HFFc6 (cell line): ENCODE measurements around the gene SDHAF2. TPM values are rescaled to one million over a fixed set of nuclear protein-coding genes. Genes with fewer than 3 reads are reported as not detected.
"Not testable (repeated sequence)": the region's sequence is repeated elsewhere in the genome, so short reads cannot be mapped to it uniquely, and the experiment has no call there.

ENCODE experiments used
- DNase-seq: peaks from one replicate; pipeline ENCODE4 v3.0.0-alpha.2; 2018
- H3K27ac Mint-ChIP-seq: 2 replicates; pipeline ENCODE4 v1.8.0; 2020; ENCODE audit warnings: mild to moderate bottlenecking, mixed read lengths
- H3K27me3 Mint-ChIP-seq: 2 replicates; pipeline ENCODE4 v1.8.0; 2021; ENCODE audit warnings: mild to moderate bottlenecking, moderate library complexity, mixed read lengths; ENCODE audit not compliant: insufficient read depth
- H3K36me3 Mint-ChIP-seq: 2 replicates; pipeline ENCODE4 v1.8.0; 2021; ENCODE audit warnings: low read depth, mixed read lengths
- H3K4me1 Mint-ChIP-seq: 2 replicates; pipeline ENCODE4 v1.8.0; 2020; ENCODE audit warnings: low read depth, mixed read lengths
- H3K4me3 Mint-ChIP-seq: 2 replicates; pipeline ENCODE4 v1.8.0; 2020; ENCODE audit warnings: mild to moderate bottlenecking, moderate library complexity, mixed read lengths
- H3K9me3 Mint-ChIP-seq: 2 replicates; pipeline ENCODE4 v1.8.0; 2020; ENCODE audit warnings: mild to moderate bottlenecking, mixed read lengths
- total RNA-seq, 6 experiments: library from RNA; stranded (reverse); fragmentation: NEBNext Ultra II Directional; extraction: Animal tissue kit (Norgen Biotek cat#: 25700); gene quantifications; 2 replicates in 1 of 6; 3 replicates in 5 of 6; pipeline ENCODE4 v1.2.3, GENCODE V29; 2021
- TF ChIP-seq, protein P1 (sequence below): fragments of 200-600 bp; sonication (generic); IDR thresholded peaks from 2 replicates; pipeline ENCODE4 v1.5.0; 2021; ENCODE audit warnings: antibody characterized with exemption, mild to moderate bottlenecking

The SDHAF2 gene
- total RNA-seq, 6 experiments from 2014 or later: 33.9 to 43.0 (median 38.3) TPM

- H3K27ac Mint-ChIP-seq: no peak overlapping the region
- no peak for DNase-seq
- no peak overlapping the region for H3K4me3 Mint-ChIP-seq
- TF ChIP-seq, protein P1, sequence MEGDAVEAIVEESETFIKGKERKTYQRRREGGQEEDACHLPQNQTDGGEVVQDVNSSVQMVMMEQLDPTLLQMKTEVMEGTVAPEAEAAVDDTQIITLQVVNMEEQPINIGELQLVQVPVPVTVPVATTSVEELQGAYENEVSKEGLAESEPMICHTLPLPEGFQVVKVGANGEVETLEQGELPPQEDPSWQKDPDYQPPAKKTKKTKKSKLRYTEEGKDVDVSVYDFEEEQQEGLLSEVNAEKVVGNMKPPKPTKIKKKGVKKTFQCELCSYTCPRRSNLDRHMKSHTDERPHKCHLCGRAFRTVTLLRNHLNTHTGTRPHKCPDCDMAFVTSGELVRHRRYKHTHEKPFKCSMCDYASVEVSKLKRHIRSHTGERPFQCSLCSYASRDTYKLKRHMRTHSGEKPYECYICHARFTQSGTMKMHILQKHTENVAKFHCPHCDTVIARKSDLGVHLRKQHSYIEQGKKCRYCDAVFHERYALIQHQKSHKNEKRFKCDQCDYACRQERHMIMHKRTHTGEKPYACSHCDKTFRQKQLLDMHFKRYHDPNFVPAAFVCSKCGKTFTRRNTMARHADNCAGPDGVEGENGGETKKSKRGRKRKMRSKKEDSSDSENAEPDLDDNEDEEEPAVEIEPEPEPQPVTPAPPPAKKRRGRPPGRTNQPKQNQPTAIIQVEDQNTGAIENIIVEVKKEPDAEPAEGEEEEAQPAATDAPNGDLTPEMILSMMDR: no peak
- peaks cover 8% of the 10 kb centered on the region for H3K27me3 Mint-ChIP-seq
- H3K36me3 Mint-ChIP-seq: peaks cover 13% of the 10 kb centered on the region
- H3K4me1 Mint-ChIP-seq: peaks cover 26% of the 10 kb centered on the region
- H3K9me3 Mint-ChIP-seq: no peaks in the 10 kb centered on the region
Measured at GRCh38 chr11:61476371-61476770, 46.4 kb downstream of the SDHAF2 start.

- TF ChIP-seq, protein P1: no peak
- DNase-seq: no peak
- no peak overlapping the region for H3K4me3 Mint-ChIP-seq
- H3K27me3 Mint-ChIP-seq: peaks cover 8% of the 10 kb centered on the region
- peaks cover 13% of the 10 kb centered on the region for H3K36me3 Mint-ChIP-seq
- H3K27ac Mint-ChIP-seq: no peak overlapping the region
- H3K4me1 Mint-ChIP-seq: peaks cover 24% of the 10 kb centered on the region
- no peaks in the 10 kb centered on the region for H3K9me3 Mint-ChIP-seq
Measured at GRCh38 chr11:61477126-61477525, 47.2 kb downstream of the SDHAF2 start.

- H3K27me3 Mint-ChIP-seq: peaks cover 8% of the 10 kb centered on the region
- peaks cover 18% of the 10 kb centered on the region for H3K4me1 Mint-ChIP-seq
- no peak for DNase-seq
- no peak overlapping the region for H3K27ac Mint-ChIP-seq
- no peaks in the 10 kb centered on the region for H3K9me3 Mint-ChIP-seq
- TF ChIP-seq, protein P1: peak; percentile 99
- H3K4me3 Mint-ChIP-seq: no peak overlapping the region
- H3K36me3 Mint-ChIP-seq: peaks cover 11% of the 10 kb centered on the region
Measured at GRCh38 chr11:61477727-61478148, 47.8 kb downstream of the SDHAF2 start.

DNA sequence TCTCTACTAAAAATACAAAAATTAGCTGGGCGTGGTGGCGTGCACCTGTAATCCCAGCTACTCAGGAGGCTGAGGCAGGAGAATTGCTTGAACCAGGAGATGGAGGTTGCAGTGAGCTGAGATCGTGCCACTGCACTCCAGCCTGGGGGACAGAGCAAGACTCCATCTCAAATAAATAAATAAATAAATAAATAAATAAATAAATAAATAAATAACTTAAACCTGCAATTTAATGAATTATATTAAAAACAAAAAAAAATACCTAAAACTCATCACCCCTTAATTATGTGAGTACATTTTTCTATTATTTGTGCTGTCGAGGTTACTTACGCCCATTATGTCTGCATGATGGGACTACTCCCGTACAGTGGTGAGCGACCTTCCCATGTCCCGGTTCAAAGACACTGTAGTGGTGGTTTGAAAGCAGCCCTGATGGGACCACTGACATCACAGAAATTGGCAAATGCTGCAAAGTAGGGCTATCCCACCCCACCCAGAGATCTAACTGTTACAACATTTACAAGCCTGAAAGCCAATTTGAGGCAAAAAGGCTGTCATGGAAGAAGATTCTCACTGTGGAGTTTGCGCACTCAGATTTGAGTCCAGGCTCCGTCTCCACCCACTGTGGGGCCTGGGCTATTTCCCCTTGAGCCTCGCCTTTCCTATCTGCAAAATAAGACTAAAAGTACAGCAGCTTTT is 49.6 kb downstream of the SDHAF2 start:
- H3K27ac Mint-ChIP-seq, H3K4me3 Mint-ChIP-seq, H3K36me3 Mint-ChIP-seq: not testable (repeated sequence)

DNA sequence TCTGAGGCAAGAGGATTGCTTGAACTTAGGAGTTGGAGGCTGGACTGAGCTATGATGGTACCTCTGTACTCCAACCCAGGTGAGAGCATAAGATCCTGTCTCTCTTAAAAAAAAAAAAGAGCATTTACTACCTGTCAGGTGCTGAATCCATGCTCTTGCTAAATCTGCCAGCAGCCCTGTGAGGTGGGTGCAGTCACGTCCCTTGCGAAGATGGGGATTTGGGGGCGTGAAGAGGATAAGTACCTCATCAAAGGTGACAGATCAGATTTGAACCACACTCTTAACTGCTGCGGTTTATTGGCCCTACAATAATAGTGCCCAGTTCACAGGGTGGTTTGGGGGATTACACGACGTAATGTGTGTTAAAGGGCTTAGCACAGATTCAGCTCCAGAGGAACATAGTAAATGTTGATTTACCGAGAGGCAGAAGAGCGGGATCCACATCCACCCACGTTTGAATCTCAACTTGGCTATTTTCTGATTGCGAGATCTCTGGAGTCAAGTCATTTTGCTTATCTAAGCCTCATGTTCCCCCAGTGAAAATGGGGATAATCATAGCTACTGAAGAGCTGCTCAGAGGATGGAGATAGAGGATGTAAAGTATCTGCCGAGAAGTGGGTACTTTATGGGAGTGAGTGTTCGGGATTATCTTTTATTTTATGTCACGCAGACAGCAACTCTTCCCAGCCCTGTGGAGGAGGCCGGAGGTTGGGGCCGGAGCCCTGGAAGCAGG is 50.5 kb downstream of the SDHAF2 start:
- Mint-ChIP-seq H3K27ac (no peak overlapping the region), H3K4me1 (no peaks in the 10 kb centered on the region)
- DNase-seq: no peak

More for the DNA sequence above, 49.6 kb downstream of the SDHAF2 start:
- H3K9me3 Mint-ChIP-seq, H3K4me1 Mint-ChIP-seq, DNase-seq: not testable (repeated sequence)
- H3K27me3 Mint-ChIP-seq: peaks cover 18% of the 10 kb centered on the region

More for the DNA sequence above, 50.5 kb downstream of the SDHAF2 start:
- Mint-ChIP-seq H3K4me3 (no peak overlapping the region), H3K36me3 (no peaks in the 10 kb centered on the region), H3K9me3 (no peaks in the 10 kb centered on the region), H3K27me3 (peaks cover 18% of the 10 kb centered on the region)
- TF ChIP-seq, protein P1: no peak
